Measurements from ENCODE around the gene ZNF524.

Gene ZNF524

GRCh38 chr19:55642153-55643002, 42.3 kb downstream of the ZNF524 start:
- DNase-seq (ENCODE audit: low read depth): peak; percentile 39

GRCh38 chr19:55643003-55643886, 43.2 kb downstream of the ZNF524 start, which contains the start of gene ZNF581:
ZNF581 (plus strand) TSS chr19:55643649; CDS start chr19:55644572, 923 bp downstream.
- DNase-seq (ENCODE audit: low read depth): peak; percentile 76

GRCh38 chr19:55643887-55644176, 43.7 kb downstream of the ZNF524 start:
- no peak for DNase-seq (ENCODE audit: low read depth)

- no peak for DNase-seq (ENCODE audit: low read depth)
Observed at GRCh38 chr19:55644191-55644833, 44.2 kb downstream of the ZNF524 start.

GRCh38 chr19:55644842-55645511, 44.9 kb downstream of the ZNF524 start:
- DNase-seq (ENCODE audit: low read depth): no peak

- no peak for DNase-seq (ENCODE audit: low read depth)
Observed at GRCh38 chr19:55645512-55645881, 45.4 kb downstream of the ZNF524 start.

GRCh38 chr19:55646889-55647731, 47.0 kb downstream of the ZNF524 start:
- DNase-seq (ENCODE audit: low read depth): no peak

GRCh38 chr19:55647732-55648584, 47.9 kb downstream of the ZNF524 start, which contains the start of gene CCDC106:
CCDC106 (plus strand) TSS chr19:55648212; CDS start chr19:55649047, 835 bp downstream.
- peak; percentile 65 for DNase-seq (ENCODE audit: low read depth)

GRCh38 chr19:55648585-55649267, 48.6 kb downstream of the ZNF524 start:
- no peak for DNase-seq (ENCODE audit: low read depth)

- no peak for DNase-seq (ENCODE audit: low read depth)
Observed at GRCh38 chr19:55649268-55650125, 49.4 kb downstream of the ZNF524 start.

- no peak for DNase-seq (ENCODE audit: low read depth)
Observed at GRCh38 chr19:55650126-55650557, 50.1 kb downstream of the ZNF524 start.

- DNase-seq (ENCODE audit: low read depth): no peak
Observed at GRCh38 chr19:55650602-55651230, 50.6 kb downstream of the ZNF524 start.

- DNase-seq (ENCODE audit: low read depth): no peak
Observed at GRCh38 chr19:55651236-55651635, 51.1 kb downstream of the ZNF524 start.

- no peak for DNase-seq (ENCODE audit: low read depth)
Observed at GRCh38 chr19:55652311-55653128, 52.4 kb downstream of the ZNF524 start.
